ENCODE data around the gene HMCN2.

The HMCN2 gene

GRCh38 chr9:130466537-130467217, 201.1 kb downstream of the HMCN2 start:
- no peak for DNase-seq (ENCODE audit: low read depth, low spot score)

GRCh38 chr9:130467316-130467715, 201.8 kb downstream of the HMCN2 start:
- no peak for DNase-seq (ENCODE audit: low read depth, low spot score)

- no peak for DNase-seq (ENCODE audit: low read depth, low spot score)
Measured at GRCh38 chr9:130468566-130468965, 203.0 kb downstream of the HMCN2 start.

- no peak for DNase-seq (ENCODE audit: low read depth, low spot score)
Measured at GRCh38 chr9:130470269-130470668, 204.7 kb downstream of the HMCN2 start.

GRCh38 chr9:130470950-130471349, 205.4 kb downstream of the HMCN2 start:
- DNase-seq (ENCODE audit: low read depth, low spot score) = no peak

GRCh38 chr9:130471411-130472183, 206.0 kb downstream of the HMCN2 start:
- DNase-seq (ENCODE audit: low read depth, low spot score) = no peak

- no peak for DNase-seq (ENCODE audit: low read depth, low spot score)
Measured at GRCh38 chr9:130472184-130472705, 206.7 kb downstream of the HMCN2 start.

- no peak for DNase-seq (ENCODE audit: low read depth, low spot score)
Measured at GRCh38 chr9:130473009-130473408, 207.4 kb downstream of the HMCN2 start.

GRCh38 chr9:130473566-130473965, 208.0 kb downstream of the HMCN2 start:
- DNase-seq (ENCODE audit: low read depth, low spot score) = no peak

GRCh38 chr9:130474106-130474505, 208.5 kb downstream of the HMCN2 start:
- DNase-seq (ENCODE audit: low read depth, low spot score) = no peak

GRCh38 chr9:130476151-130476730, 210.7 kb downstream of the HMCN2 start:
- no peak for DNase-seq (ENCODE audit: low read depth, low spot score)

GRCh38 chr9:130477564-130477963, 212.0 kb downstream of the HMCN2 start:
- DNase-seq (ENCODE audit: low read depth, low spot score) = no peak

- DNase-seq (ENCODE audit: low read depth, low spot score) = no peak
Measured at GRCh38 chr9:130478152-130478551, 212.6 kb downstream of the HMCN2 start.

- DNase-seq (ENCODE audit: low read depth, low spot score) = no peak
Measured at GRCh38 chr9:130478736-130479575, 213.4 kb downstream of the HMCN2 start.

- no peak for DNase-seq (ENCODE audit: low read depth, low spot score)
Measured at GRCh38 chr9:130479587-130479986, 214.0 kb downstream of the HMCN2 start.

GRCh38 chr9:130480673-130481072, 215.1 kb downstream of the HMCN2 start:
- no peak for DNase-seq (ENCODE audit: low read depth, low spot score)

- no peak for DNase-seq (ENCODE audit: low read depth, low spot score)
Measured at GRCh38 chr9:130482463-130482862, 216.9 kb downstream of the HMCN2 start.

GRCh38 chr9:130483371-130483971, 217.9 kb downstream of the HMCN2 start:
- no peak for DNase-seq (ENCODE audit: low read depth, low spot score)

Data from activated naive CD8-positive, alpha-beta T cell treated with anti-CD3 and anti-CD28 coated beads, Interleukin-2, amount 50 U/mL, for 16 hours (primary cell).